Activated CD8-positive, alpha-beta memory T cell treated with anti-CD3 and anti-CD28 coated beads for 1 hour (primary cell): ENCODE results near the gene SRP9.

Source experiments
- DNase-seq, 2 donors: peaks; one replicate each; pipeline ENCODE4 v3.0.0-alpha.2; 2020; ENCODE audit warnings: low read depth in 1 of 2; ENCODE audit errors: extremely low read depth in 1 of 2

Gene SRP9

GRCh38 chr1:225777583-225778336 is at the start of gene SRP9:
TSS of gene SRP9 (plus strand) at chr1:225777826. CDS start at chr1:225777941, 115 bp downstream.
- peak; percentile 94 to 97 for DNase-seq

- DNase-seq, result no peak
Measured at GRCh38 chr1:225731491-225731890, 46.1 kb upstream of the SRP9 start.

- DNase-seq, result no peak
Measured at GRCh38 chr1:225733254-225733653, 44.4 kb upstream of the SRP9 start.

GRCh38 chr1:225735252-225736149 is 42.1 kb upstream of the SRP9 start:
- no peak for DNase-seq

GRCh38 chr1:225736437-225737098 is 41.1 kb upstream of the SRP9 start:
- no peak for DNase-seq

- DNase-seq, result no peak
Measured at GRCh38 chr1:225737161-225737560, 40.5 kb upstream of the SRP9 start.

GRCh38 chr1:225737866-225738265 is 39.8 kb upstream of the SRP9 start:
- no peak for DNase-seq

- DNase-seq, result no peak
Measured at GRCh38 chr1:225738763-225739162, 38.9 kb upstream of the SRP9 start.

- no peak for DNase-seq
Measured at GRCh38 chr1:225739542-225740107, 38.0 kb upstream of the SRP9 start.

- DNase-seq, result no peak
Measured at GRCh38 chr1:225744745-225745144, 32.9 kb upstream of the SRP9 start.

- no peak for DNase-seq
Measured at GRCh38 chr1:225745273-225745672, 32.4 kb upstream of the SRP9 start.

- no peak for DNase-seq
Measured at GRCh38 chr1:225746361-225747179, 31.1 kb upstream of the SRP9 start.

GRCh38 chr1:225747566-225747965 is 30.1 kb upstream of the SRP9 start:
- DNase-seq, result no peak

- no peak for DNase-seq
Measured at GRCh38 chr1:225748529-225748928, 29.1 kb upstream of the SRP9 start.

GRCh38 chr1:225749706-225750105 is 27.9 kb upstream of the SRP9 start:
- DNase-seq, result no peak

GRCh38 chr1:225750420-225750819 is 27.2 kb upstream of the SRP9 start:
- DNase-seq, result no peak

- no peak for DNase-seq
Measured at GRCh38 chr1:225750875-225751824, 26.5 kb upstream of the SRP9 start.

GRCh38 chr1:225752245-225752644 is 25.4 kb upstream of the SRP9 start:
- no peak for DNase-seq
